HL-60 (cell line): ENCODE data around the gene MAP3K20.

Experiments used
- DNase-seq, 2 experiments: peaks; one replicate each; pipeline ENCODE4 v3.0.0-alpha.2; 2010 to 2020; ENCODE audit warnings: low read depth in 1 of 2, low spot score in 1 of 2
- H3K27ac ChIP-seq: fragments of 250-450 bp; sonication (Bioruptor Pico); replicated peaks from 2 replicates; pipeline ENCODE4 v1.5.1; 2020; ENCODE audit warnings: mild to moderate bottlenecking, moderate library complexity
- H3K27me3 ChIP-seq: fragments of 250-450 bp; sonication (Bioruptor Pico); 2 replicates; pipeline ENCODE4 v1.5.1; 2021; ENCODE audit warnings: mild to moderate bottlenecking, moderate library complexity; ENCODE audit not compliant: insufficient read depth, poor library complexity, severe bottlenecking
- H3K4me3 ChIP-seq: replicated peaks from 2 replicates; pipeline ENCODE4 v1.5.1; 2011; ENCODE audit warnings: mild to moderate bottlenecking, control low read depth, low read length; ENCODE audit not compliant: insufficient read depth
- GABPA ChIP-seq: IDR thresholded peaks from 2 replicates; pipeline ENCODE4 v1.6.1; 2012; ENCODE audit warnings: low read depth
- POLR2AphosphoS5 ChIP-seq: IDR thresholded peaks from 2 replicates; pipeline ENCODE4 v1.6.1; 2012; ENCODE audit warnings: low read depth
- SPI1 ChIP-seq: IDR thresholded peaks from 2 replicates; pipeline ENCODE4 v1.6.1; 2012; ENCODE audit warnings: low read depth, mild to moderate bottlenecking, borderline replicate concordance
- TF ChIP-seq, protein P1 (sequence below): IDR thresholded peaks from 2 replicates; pipeline ENCODE4 v1.6.1; 2012; ENCODE audit warnings: low read depth; ENCODE audit not compliant: insufficient replicate concordance
- TF ChIP-seq, protein P2 (sequence below): IDR thresholded peaks from one replicate; pipeline ENCODE4 v1.5.1; 2011; ENCODE audit warnings: low read length, control low read depth, inconsistent platforms; ENCODE audit not compliant: insufficient read depth

MAP3K20 gene

DNA sequence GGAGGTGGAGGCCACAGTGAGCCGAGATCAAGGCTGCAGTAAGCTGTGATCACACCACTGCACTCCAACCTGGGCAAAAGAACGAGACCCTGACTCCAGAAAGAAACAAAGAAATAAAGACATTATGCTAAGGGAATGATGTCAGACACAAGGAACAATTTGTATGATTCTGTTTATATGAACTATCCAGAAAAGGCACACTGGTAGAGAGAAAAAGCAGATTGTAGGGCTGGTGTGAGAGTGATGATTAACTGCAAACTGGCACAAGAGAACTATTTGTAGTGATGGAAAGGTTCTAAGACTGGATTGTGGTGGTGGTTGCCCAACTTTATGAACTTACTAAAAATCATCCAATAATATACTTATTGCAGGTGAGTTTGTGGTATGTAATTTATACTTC, 106.3 kb downstream of the MAP3K20 start:
- H3K27ac ChIP-seq: no peak overlapping the region
- H3K27me3 ChIP-seq: no peaks in the 10 kb centered on the region
- H3K4me3 ChIP-seq: no peak overlapping the region
- no peak for TF ChIP-seq GABPA
- TF ChIP-seq, protein P1, sequence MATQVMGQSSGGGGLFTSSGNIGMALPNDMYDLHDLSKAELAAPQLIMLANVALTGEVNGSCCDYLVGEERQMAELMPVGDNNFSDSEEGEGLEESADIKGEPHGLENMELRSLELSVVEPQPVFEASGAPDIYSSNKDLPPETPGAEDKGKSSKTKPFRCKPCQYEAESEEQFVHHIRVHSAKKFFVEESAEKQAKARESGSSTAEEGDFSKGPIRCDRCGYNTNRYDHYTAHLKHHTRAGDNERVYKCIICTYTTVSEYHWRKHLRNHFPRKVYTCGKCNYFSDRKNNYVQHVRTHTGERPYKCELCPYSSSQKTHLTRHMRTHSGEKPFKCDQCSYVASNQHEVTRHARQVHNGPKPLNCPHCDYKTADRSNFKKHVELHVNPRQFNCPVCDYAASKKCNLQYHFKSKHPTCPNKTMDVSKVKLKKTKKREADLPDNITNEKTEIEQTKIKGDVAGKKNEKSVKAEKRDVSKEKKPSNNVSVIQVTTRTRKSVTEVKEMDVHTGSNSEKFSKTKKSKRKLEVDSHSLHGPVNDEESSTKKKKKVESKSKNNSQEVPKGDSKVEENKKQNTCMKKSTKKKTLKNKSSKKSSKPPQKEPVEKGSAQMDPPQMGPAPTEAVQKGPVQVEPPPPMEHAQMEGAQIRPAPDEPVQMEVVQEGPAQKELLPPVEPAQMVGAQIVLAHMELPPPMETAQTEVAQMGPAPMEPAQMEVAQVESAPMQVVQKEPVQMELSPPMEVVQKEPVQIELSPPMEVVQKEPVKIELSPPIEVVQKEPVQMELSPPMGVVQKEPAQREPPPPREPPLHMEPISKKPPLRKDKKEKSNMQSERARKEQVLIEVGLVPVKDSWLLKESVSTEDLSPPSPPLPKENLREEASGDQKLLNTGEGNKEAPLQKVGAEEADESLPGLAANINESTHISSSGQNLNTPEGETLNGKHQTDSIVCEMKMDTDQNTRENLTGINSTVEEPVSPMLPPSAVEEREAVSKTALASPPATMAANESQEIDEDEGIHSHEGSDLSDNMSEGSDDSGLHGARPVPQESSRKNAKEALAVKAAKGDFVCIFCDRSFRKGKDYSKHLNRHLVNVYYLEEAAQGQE: no peak
- no peak for TF ChIP-seq SPI1
- no peak for DNase-seq

DNA sequence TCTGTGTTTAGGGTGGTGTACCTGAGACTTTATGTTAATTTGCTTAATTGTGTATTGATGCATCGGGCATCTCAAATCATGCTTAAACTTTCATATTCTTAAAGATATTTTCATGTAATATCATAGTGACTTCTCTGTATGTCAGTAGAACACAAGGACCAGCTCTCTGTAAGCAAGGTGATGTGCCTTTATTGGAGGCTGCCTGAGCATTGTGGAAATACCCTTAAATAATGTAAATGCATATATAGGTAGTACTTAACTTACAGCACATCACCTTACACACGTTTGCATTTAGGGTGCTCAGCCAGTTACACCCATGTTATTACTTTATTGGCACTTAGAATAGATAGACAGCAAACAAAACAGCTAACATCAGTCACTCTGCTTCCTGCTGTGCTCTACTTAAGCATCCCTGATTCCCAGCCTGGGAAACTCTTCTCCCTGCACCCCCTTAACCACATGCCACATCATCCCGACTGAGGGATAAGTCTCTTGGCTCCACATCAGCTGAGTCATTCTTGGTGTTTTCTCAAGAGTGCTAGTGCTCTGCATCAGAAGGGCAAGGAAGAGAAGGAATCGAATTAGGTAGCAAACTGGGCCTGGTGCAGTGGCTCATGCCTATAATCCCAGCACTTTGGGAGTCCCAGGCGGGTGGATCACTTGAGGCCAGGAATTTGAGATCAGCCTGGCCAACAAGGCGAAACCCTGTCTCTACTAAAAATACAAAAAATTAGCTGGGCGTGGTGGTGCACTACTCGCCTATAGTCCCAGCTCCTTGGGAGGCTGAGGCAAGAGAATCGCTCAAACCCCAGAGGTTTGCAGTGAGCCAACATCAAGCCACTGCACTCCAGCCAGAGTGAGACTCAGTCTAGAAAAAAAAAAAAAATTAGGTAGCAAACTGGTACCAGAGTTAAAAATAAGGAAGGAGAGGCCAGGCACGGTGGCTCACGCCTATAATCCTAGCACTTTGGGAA, 108.7 kb downstream of the MAP3K20 start:
- H3K4me3 ChIP-seq: no peak overlapping the region
- TF ChIP-seq, protein P2, sequence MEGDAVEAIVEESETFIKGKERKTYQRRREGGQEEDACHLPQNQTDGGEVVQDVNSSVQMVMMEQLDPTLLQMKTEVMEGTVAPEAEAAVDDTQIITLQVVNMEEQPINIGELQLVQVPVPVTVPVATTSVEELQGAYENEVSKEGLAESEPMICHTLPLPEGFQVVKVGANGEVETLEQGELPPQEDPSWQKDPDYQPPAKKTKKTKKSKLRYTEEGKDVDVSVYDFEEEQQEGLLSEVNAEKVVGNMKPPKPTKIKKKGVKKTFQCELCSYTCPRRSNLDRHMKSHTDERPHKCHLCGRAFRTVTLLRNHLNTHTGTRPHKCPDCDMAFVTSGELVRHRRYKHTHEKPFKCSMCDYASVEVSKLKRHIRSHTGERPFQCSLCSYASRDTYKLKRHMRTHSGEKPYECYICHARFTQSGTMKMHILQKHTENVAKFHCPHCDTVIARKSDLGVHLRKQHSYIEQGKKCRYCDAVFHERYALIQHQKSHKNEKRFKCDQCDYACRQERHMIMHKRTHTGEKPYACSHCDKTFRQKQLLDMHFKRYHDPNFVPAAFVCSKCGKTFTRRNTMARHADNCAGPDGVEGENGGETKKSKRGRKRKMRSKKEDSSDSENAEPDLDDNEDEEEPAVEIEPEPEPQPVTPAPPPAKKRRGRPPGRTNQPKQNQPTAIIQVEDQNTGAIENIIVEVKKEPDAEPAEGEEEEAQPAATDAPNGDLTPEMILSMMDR: no peak
- TF ChIP-seq POLR2AphosphoS5: no peak
- no peak for TF ChIP-seq SPI1
- no peak for TF ChIP-seq GABPA
- TF ChIP-seq, protein P1: no peak
- DNase-seq: no peak
- H3K27ac ChIP-seq: no peak overlapping the region
- no peaks in the 10 kb centered on the region for H3K27me3 ChIP-seq

DNA sequence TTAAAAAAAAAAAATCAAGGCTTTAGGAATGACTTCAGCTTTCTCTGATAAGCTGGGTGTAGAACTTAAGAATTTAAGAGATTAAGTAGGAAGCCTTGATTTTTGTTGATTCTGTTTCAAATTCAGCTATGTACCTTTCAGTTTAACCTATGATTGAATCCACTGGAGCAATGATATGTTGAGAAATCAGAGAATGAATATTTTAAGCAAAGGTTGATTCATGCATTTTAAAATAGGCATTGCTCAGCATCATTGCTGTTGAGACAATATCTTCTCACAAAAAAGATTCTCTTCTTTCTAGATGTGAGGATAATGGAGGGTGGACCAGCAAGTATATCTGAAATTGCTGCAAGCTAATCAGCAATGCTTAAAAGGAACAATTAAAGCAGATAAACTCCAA, 109.8 kb downstream of the MAP3K20 start:
- H3K27ac ChIP-seq: no peak overlapping the region

More for the DNA sequence above, 109.8 kb downstream of the MAP3K20 start:
- DNase-seq: no peak
- H3K4me3 ChIP-seq: no peak overlapping the region
- H3K27me3 ChIP-seq: no peaks in the 10 kb centered on the region
- TF ChIP-seq, protein P1: no peak
- no peak for TF ChIP-seq SPI1
- TF ChIP-seq, protein P2: no peak
- TF ChIP-seq POLR2AphosphoS5: no peak
- TF ChIP-seq GABPA: no peak
